GM18951 (cell line): ENCODE results near the gene SLC66A2.

Experiments
- POLR2A ChIP-seq: IDR thresholded peaks from 4 replicates; pipeline ENCODE4 v1.6.1; 2011; ENCODE audit warnings: mild to moderate bottlenecking; ENCODE audit not compliant: insufficient read length, insufficient read depth; ENCODE audit errors: extremely low read depth
- in situ Hi-C: fragments of 300-500 bp; cut with MboI; formaldehyde crosslinking; loops from one replicate; pipeline ENCODE4 v1.12.0; 2022; ENCODE audit warnings: low sequenced_read_pairs, mixed read lengths, inconsistent platforms; ENCODE audit not compliant: unreplicated experiment

SLC66A2 gene

GRCh38 chr18:79942211-79942610 lies 9.2 kb downstream of the SLC66A2 start:
- TF ChIP-seq POLR2A, result no peak
- in situ Hi-C loops, result no loop called here

GRCh38 chr18:79941473-79942119 lies 9.9 kb downstream of the SLC66A2 start:
- no peak for TF ChIP-seq POLR2A
- in situ Hi-C loops, result no loop called here

DNA sequence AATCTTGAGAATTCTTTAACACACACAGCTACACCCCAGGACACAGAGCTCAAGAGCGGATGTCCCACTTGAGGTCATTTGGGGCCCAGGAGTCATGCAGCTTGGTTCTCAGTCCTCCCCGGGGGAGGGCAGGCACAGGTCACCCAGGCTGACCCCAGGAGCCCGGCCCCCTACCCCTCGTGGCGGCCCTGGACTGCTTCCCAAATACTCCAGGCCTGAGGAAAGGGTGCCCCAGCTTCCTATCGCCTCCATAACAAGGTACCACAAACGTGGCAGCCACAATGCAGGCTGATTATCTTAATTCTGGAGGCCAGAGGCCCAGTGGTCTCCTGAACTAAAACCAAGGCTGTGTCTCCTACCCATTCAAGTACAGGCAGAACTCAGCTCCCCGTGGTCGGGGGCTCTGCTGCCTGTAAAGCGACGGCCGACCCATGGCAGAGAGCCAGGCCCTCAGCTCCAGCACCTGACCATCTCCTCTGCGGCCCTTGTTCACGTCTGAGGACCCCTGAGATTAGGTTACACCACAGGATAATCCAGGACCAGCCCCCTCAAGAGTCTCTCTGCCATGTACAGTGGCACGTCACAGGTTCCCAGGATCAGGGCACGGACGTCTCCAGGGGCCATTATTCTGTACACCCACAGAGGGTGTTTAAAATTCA lies 10.5 kb downstream of the SLC66A2 start:
- no peak for TF ChIP-seq POLR2A
- in situ Hi-C loops, result no loop called here

DNA sequence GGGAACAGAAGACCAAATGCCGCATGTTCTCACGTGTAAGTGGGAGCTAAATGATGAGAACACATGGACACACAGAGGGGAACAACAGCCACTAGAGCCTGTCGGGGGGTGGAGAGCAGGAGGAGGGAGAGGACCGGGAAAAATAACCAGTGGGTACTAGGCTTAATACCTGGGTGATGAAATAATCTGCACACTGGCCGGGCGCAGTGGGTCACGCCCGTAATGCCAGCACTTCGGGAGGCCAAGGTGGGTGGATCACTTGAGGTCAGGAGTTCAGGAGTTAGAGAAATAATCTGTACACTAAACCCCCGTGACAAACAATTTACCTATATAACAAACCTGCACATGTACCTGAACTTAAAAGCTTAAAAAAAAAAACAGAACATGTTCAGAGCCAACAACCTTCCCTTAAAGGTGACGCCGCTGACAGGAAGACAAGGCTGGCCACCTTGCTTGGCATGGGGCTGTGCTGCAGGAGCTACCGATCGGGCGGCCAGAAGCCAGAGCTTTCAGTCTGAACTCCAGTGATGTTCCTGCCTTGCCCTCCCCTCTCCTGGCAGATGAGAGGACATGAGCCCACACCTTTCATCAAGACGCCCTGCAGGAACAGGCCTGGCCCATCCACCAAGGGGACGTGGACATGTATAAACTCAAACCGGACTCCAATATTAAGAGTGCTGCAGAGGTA lies 11.2 kb downstream of the SLC66A2 start:
- no peak for TF ChIP-seq POLR2A

DNA sequence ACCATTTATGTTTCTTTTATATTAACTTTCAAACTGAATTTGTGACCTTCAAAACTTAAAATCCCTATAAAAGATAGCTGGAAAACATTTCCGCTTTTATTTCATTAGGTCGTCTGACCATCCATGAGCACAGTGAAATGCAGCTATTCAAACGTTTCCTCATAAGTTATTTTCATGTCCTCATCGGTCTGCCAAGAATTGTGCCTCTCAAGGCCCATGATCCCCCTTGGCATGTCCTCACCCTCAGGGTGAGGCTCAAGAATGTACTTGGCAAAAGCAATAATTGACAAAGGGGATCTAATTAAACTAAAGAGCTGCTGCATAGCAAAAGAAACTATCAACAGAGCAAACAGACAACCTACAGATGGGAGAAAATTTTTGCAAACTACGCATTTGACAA lies 12.4 kb downstream of the SLC66A2 start:
- no peak for TF ChIP-seq POLR2A
- in situ Hi-C loops, result no loop called here

More for the DNA sequence above, 11.2 kb downstream of the SLC66A2 start:
- in situ Hi-C loops, result no loop called here

- no peak for TF ChIP-seq POLR2A
- in situ Hi-C loops, result no loop called here
Measured at GRCh38 chr18:79938196-79938595, 13.3 kb downstream of the SLC66A2 start.

DNA sequence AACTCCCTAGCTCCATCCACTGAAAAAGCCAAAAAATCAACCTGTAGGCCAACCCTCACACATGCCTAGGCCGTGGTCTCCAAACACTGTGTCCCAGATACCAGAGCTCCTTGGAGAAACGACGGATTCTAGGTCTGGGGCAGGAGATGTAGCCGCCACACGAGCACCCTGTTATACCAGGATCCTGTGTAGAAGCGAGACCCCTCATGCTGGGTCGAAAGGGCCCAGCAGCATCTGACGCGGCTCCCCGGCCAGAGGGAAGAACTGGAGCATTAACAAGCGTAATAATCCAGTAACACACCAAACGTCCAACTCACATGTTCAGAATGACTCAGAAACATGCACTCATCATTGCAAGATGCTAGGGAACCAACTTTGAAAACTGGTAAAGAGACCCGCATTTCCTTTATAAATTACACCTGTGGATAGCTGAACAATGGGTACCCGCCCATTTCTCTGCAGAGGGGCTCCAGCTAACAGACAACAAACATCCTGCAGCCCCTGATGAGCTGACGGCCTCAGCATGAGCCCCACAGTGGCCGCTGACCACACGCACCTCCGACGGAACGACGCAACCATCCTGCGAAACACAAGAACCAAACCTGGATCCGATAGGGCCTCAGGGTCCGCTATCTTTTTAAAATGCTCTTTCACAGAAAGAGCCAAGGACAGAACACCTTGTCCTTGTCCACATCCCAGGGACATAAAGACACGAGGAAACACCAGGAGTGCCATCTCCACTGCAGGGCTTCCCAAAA lies 14.2 kb downstream of the SLC66A2 start:
- in situ Hi-C loops, result no loop called here

GRCh38 chr18:79936641-79937040 lies 14.8 kb downstream of the SLC66A2 start:
- TF ChIP-seq POLR2A, result no peak
- in situ Hi-C loops, result no loop called here

More for the DNA sequence above, 14.2 kb downstream of the SLC66A2 start:
- no peak for TF ChIP-seq POLR2A

DNA sequence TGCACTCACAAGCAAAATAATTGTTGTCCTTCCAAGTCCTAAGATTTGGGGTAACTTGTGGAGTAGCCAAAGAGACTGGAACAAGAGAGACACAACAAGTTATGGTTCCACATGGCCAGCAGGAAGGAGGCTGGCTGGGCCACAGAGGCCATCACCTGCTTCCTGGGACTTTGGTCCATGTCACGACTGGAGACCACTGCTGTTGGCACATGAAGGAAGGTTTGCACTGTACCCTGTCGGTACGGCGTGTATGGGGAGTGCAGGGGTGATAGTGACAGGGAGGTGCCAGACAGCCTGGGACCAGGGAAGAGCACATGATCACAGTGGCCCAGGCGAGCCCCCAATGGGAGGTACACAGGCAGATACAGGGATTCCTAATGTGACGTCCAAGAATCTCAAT lies 15.5 kb downstream of the SLC66A2 start:
- no peak for TF ChIP-seq POLR2A
- in situ Hi-C loops, result no loop called here

DNA sequence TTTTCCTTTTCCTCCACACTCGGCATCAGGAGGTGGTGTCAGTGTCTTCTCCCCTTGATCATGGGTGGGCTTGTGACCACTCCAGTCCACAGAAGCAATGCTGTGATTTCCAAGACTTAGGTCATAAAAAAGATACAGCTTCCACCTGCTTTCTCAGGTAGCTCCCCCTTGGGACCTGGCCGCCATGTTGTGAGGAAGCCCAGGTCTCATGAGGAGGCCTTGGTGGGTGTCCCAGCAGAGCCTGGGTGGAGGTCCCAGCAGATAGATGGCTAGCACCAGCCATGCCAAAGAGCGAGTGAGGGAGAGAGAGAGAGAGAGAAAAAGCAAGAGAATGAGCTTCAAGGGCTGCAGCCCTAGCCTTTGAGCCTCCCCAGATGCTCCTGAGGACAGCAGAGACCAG lies 16.0 kb downstream of the SLC66A2 start:
- no peak for TF ChIP-seq POLR2A
- in situ Hi-C loops, result no loop called here

GRCh38 chr18:79935098-79935480 lies 16.4 kb downstream of the SLC66A2 start:
- no peak for TF ChIP-seq POLR2A
- in situ Hi-C loops, result no loop called here

- in situ Hi-C loops, result no loop called here
Measured at GRCh38 chr18:79934311-79935097, 16.9 kb downstream of the SLC66A2 start.

More at GRCh38 chr18:79934311-79935097, 16.9 kb downstream of the SLC66A2 start:
- no peak for TF ChIP-seq POLR2A
